WTC11 (cell line): Measurements from ENCODE around the gene MCRIP2. TPM values are rescaled to one million over a fixed set of nuclear protein-coding genes. Genes with fewer than 3 reads are reported as not detected.

Source experiments
- ATAC-seq: fragments of 200-7000 bp; cut with Tn5 transposase; 2 replicates; pipeline ENCODE4 v1.10.0; 2021; ENCODE audit warnings: mild to moderate bottlenecking, moderate library complexity
- CTCF ChIA-PET: fragments of 300-600 bp; sonication (Branson Sonifier 250); formaldehyde crosslinking; loops from one replicate; lab custom pipeline; 2021; ENCODE audit warnings: antibody characterized with exemption; lab: Charles Lee
- POLR2A ChIA-PET: fragments of 350-600 bp; sonication (Branson Sonifier 250); formaldehyde crosslinking; loops from one replicate; lab custom pipeline; 2021; ENCODE audit warnings: antibody characterized with exemption; lab: Charles Lee
- DNase-seq: peaks from one replicate; pipeline ENCODE4 v3.0.0; 2021; ENCODE audit warnings: low spot score
- H3K27ac Mint-ChIP-seq: 2 replicates; pipeline ENCODE4 v1.8.0; 2021; ENCODE audit warnings: mixed read lengths
- H3K27me3 Mint-ChIP-seq: 2 replicates; pipeline ENCODE4 v1.8.0; 2021; ENCODE audit warnings: low read depth, mild to moderate bottlenecking, moderate library complexity, mixed read lengths
- H3K36me3 Mint-ChIP-seq: 2 replicates; pipeline ENCODE4 v1.8.0; 2021; ENCODE audit warnings: mixed read lengths
- H3K4me1 Mint-ChIP-seq: 2 replicates; pipeline ENCODE4 v1.8.0; 2022; ENCODE audit warnings: mixed read lengths
- H3K4me3 Mint-ChIP-seq: 2 replicates; pipeline ENCODE4 v1.8.0; 2021; ENCODE audit warnings: mild to moderate bottlenecking, moderate library complexity, mixed read lengths
- H3K9me3 Mint-ChIP-seq: 2 replicates; pipeline ENCODE4 v1.8.0; 2021; ENCODE audit warnings: mixed read lengths
- FOXP1 ChIP-seq: sonication (generic); formaldehyde crosslinking; IDR thresholded peaks from 2 replicates; pipeline ENCODE4 v1.8.0; 2022; ENCODE audit warnings: missing genetic modification reagents, mild to moderate bottlenecking, moderate library complexity, borderline replicate concordance
- IRF2 ChIP-seq: sonication (generic); formaldehyde crosslinking; IDR thresholded peaks from 2 replicates; pipeline ENCODE4 v1.8.0; 2022; ENCODE audit warnings: low read depth, missing genetic modification reagents, borderline replicate concordance
- KAT7 ChIP-seq: sonication (generic); formaldehyde crosslinking; IDR thresholded peaks from 2 replicates; pipeline ENCODE4 v1.8.1; 2023; ENCODE audit warnings: missing genetic modification reagents, mild to moderate bottlenecking, borderline replicate concordance
- MYBL2 ChIP-seq: sonication (generic); formaldehyde crosslinking; IDR thresholded peaks from 2 replicates; pipeline ENCODE4 v1.8.1; 2023; ENCODE audit warnings: mild to moderate bottlenecking, moderate library complexity, missing genetic modification reagents
- NFATC4 ChIP-seq: fragments of 250-450 bp; sonication (Bioruptor Pico); IDR thresholded peaks from 2 replicates; pipeline ENCODE4 v1.9.0; 2021; ENCODE audit warnings: mild to moderate bottlenecking
- SOX15 ChIP-seq: fragments of 250-450 bp; sonication (Bioruptor Pico); IDR thresholded peaks from 2 replicates; pipeline ENCODE4 v1.9.0; 2021; ENCODE audit warnings: mild to moderate bottlenecking
- SP1 ChIP-seq: sonication (generic); formaldehyde crosslinking; conservative IDR thresholded peaks from 2 replicates; pipeline ENCODE4 v1.8.1; 2022; ENCODE audit warnings: missing genetic modification reagents
- TCF7 ChIP-seq: sonication (generic); formaldehyde crosslinking; IDR thresholded peaks from 2 replicates; pipeline ENCODE4 v1.8.0; 2022; ENCODE audit warnings: mild to moderate bottlenecking, low read depth, missing genetic modification reagents, moderate library complexity
- ZNF138 ChIP-seq: sonication (generic); formaldehyde crosslinking; conservative IDR thresholded peaks from 2 replicates; pipeline ENCODE4 v1.8.1; 2022; ENCODE audit warnings: mild to moderate bottlenecking, moderate library complexity, missing genetic modification reagents
- ZNF263 ChIP-seq: sonication (generic); formaldehyde crosslinking; IDR thresholded peaks from 2 replicates; pipeline ENCODE4 v1.8.1; 2022; ENCODE audit warnings: low read depth, mild to moderate bottlenecking, moderate library complexity, missing genetic modification reagents
- ZNF416 ChIP-seq: fragments of 250-450 bp; sonication (Bioruptor Pico); IDR thresholded peaks from 2 replicates; pipeline ENCODE4 v1.9.0; 2021; ENCODE audit warnings: mild to moderate bottlenecking, inconsistent platforms
- ZNF423 ChIP-seq: fragments of 250-450 bp; sonication (Bioruptor Pico); IDR thresholded peaks from 2 replicates; pipeline ENCODE4 v2.1.2; 2022; ENCODE audit warnings: mild to moderate bottlenecking, moderate library complexity
- ZNF671 ChIP-seq: fragments of 250-450 bp; sonication (Bioruptor Pico); IDR thresholded peaks from 2 replicates; pipeline ENCODE4 v1.8.0; 2021; ENCODE audit warnings: mild to moderate bottlenecking
- total RNA-seq: library from RNA; stranded (reverse); gene quantifications from 3 replicates; pipeline ENCODE4 v1.2.3, GENCODE V29; 2021
- TF ChIP-seq, protein P1 (sequence below): sonication (generic); formaldehyde crosslinking; IDR thresholded peaks from 2 replicates; pipeline ENCODE4 v1.8.1; 2023; ENCODE audit warnings: mild to moderate bottlenecking, moderate library complexity, missing genetic modification reagents
- TF ChIP-seq, protein P2 (sequence below): sonication (generic); formaldehyde crosslinking; IDR thresholded peaks from 2 replicates; pipeline ENCODE4 v1.8.0; 2023; ENCODE audit warnings: missing genetic modification reagents
- TF ChIP-seq, protein P3 (sequence below): fragments of 250-450 bp; sonication (Bioruptor Pico); IDR thresholded peaks from 2 replicates; pipeline ENCODE4 v1.8.0; 2021; ENCODE audit warnings: mild to moderate bottlenecking
- TF ChIP-seq, protein P4 (sequence below): sonication (generic); formaldehyde crosslinking; conservative IDR thresholded peaks from 2 replicates; pipeline ENCODE4 v1.8.1; 2023; ENCODE audit warnings: mild to moderate bottlenecking, low read depth, missing genetic modification reagents, moderate library complexity

Gene MCRIP2
- total RNA-seq, 1 experiment from 2014 or later = 63.3 TPM

DNA sequence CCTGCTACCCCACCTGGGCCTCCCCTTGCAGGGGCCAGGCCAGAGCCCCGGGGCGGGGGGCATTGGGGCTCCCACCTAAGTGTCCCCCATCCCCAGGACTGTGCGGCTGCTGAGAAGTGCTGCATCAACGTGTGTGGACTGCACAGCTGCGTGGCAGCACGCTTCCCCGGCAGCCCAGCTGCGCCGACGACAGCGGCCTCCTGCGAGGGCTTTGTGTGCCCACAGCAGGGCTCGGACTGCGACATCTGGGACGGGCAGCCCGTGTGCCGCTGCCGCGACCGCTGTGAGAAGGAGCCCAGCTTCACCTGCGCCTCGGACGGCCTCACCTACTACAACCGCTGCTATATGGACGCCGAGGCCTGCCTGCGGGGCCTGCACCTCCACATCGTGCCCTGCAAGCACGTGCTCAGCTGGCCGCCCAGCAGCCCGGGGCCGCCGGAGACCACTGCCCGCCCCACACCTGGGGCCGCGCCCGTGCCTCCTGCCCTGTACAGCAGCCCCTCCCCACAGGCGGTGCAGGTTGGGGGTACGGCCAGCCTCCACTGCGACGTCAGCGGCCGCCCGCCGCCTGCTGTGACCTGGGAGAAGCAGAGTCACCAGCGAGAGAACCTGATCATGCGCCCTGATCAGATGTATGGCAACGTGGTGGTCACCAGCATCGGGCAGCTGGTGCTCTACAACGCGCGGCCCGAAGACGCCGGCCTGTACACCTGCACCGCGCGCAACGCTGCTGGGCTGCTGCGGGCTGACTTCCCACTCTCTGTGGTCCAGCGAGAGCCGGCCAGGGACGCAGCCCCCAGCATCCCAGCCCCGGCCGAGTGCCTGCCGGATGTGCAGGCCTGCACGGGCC lies 8.9 kb upstream of the MCRIP2 start:
- no peak overlapping the region for H3K4me3 Mint-ChIP-seq
- no peaks in the 10 kb centered on the region for H3K9me3 Mint-ChIP-seq
- H3K4me1 Mint-ChIP-seq = peaks cover 22% of the 10 kb centered on the region
- H3K36me3 Mint-ChIP-seq = no peaks in the 10 kb centered on the region
- peaks cover 4% of the 10 kb centered on the region; the same call in 1 of the 2 replicates for H3K27me3 Mint-ChIP-seq
- CTCF ChIA-PET = no interaction called here
- H3K27ac Mint-ChIP-seq = no peak overlapping the region
- TF ChIP-seq ZNF671 = no peak
- TF ChIP-seq, protein P1, sequence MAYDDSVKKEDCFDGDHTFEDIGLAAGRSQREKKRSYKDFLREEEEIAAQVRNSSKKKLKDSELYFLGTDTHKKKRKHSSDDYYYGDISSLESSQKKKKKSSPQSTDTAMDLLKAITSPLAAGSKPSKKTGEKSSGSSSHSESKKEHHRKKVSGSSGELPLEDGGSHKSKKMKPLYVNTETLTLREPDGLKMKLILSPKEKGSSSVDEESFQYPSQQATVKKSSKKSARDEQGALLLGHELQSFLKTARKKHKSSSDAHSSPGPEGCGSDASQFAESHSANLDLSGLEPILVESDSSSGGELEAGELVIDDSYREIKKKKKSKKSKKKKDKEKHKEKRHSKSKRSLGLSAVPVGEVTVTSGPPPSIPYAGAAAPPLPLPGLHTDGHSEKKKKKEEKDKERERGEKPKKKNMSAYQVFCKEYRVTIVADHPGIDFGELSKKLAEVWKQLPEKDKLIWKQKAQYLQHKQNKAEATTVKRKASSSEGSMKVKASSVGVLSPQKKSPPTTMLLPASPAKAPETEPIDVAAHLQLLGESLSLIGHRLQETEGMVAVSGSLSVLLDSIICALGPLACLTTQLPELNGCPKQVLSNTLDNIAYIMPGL (CRISPR knock-in tag) = 0 out of 2 replicates have a peak, but pooled peaks have one; percentile 24
- 0 out of 2 replicates have a peak, but pooled peaks have one; percentile 23 for TF ChIP-seq ZNF263
- TF ChIP-seq, all 79 proteins: peak for 2
- DNase-seq (no peak), ATAC-seq (no peak)
- POLR2A ChIA-PET = no interaction called here

DNA sequence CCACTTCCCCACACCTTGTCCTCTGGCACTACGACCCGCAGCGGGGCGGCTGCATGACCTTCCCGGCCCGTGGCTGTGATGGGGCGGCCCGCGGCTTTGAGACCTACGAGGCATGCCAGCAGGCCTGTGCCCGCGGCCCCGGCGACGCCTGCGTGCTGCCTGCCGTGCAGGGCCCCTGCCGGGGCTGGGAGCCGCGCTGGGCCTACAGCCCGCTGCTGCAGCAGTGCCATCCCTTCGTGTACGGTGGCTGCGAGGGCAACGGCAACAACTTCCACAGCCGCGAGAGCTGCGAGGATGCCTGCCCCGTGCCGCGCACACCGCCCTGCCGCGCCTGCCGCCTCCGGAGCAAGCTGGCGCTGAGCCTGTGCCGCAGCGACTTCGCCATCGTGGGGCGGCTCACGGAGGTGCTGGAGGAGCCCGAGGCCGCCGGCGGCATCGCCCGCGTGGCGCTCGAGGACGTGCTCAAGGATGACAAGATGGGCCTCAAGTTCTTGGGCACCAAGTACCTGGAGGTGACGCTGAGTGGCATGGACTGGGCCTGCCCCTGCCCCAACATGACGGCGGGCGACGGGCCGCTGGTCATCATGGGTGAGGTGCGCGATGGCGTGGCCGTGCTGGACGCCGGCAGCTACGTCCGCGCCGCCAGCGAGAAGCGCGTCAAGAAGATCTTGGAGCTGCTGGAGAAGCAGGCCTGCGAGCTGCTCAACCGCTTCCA lies 8.1 kb upstream of the MCRIP2 start:
- ATAC-seq = no peak
- ChIA-PET POLR2A (no interaction called here), CTCF (interaction anchor here (0.9 kb wide), 1 partner anchor 54 kb away, joined by 3 read pairs; no protein-coding TSS in a partner anchor)
- no peak overlapping the region for H3K4me3 Mint-ChIP-seq
- TF ChIP-seq ZNF138 (CRISPR knock-in tag) (no peak), ZNF416 (CRISPR knock-in tag) (no peak), SOX15 (no peak), ZNF671 (no peak), TCF7 (CRISPR knock-in tag) (0 out of 2 replicates have a peak, but pooled peaks have one; percentile 11), MYBL2 (CRISPR knock-in tag) (no peak)
- TF ChIP-seq, protein P2, sequence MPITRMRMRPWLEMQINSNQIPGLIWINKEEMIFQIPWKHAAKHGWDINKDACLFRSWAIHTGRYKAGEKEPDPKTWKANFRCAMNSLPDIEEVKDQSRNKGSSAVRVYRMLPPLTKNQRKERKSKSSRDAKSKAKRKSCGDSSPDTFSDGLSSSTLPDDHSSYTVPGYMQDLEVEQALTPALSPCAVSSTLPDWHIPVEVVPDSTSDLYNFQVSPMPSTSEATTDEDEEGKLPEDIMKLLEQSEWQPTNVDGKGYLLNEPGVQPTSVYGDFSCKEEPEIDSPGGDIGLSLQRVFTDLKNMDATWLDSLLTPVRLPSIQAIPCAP (CRISPR knock-in tag) = no peak
- TF ChIP-seq, protein P3, sequence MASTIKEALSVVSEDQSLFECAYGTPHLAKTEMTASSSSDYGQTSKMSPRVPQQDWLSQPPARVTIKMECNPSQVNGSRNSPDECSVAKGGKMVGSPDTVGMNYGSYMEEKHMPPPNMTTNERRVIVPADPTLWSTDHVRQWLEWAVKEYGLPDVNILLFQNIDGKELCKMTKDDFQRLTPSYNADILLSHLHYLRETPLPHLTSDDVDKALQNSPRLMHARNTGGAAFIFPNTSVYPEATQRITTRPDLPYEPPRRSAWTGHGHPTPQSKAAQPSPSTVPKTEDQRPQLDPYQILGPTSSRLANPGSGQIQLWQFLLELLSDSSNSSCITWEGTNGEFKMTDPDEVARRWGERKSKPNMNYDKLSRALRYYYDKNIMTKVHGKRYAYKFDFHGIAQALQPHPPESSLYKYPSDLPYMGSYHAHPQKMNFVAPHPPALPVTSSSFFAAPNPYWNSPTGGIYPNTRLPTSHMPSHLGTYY (CRISPR knock-in tag) = no peak
- no peak overlapping the region for H3K27ac Mint-ChIP-seq
- peaks cover 27% of the 10 kb centered on the region for H3K4me1 Mint-ChIP-seq
- H3K36me3 Mint-ChIP-seq = no peaks in the 10 kb centered on the region
- peaks cover 4% of the 10 kb centered on the region; the same call in 1 of the 2 replicates for H3K27me3 Mint-ChIP-seq
- no peak for DNase-seq
- no peaks in the 10 kb centered on the region for H3K9me3 Mint-ChIP-seq

DNA sequence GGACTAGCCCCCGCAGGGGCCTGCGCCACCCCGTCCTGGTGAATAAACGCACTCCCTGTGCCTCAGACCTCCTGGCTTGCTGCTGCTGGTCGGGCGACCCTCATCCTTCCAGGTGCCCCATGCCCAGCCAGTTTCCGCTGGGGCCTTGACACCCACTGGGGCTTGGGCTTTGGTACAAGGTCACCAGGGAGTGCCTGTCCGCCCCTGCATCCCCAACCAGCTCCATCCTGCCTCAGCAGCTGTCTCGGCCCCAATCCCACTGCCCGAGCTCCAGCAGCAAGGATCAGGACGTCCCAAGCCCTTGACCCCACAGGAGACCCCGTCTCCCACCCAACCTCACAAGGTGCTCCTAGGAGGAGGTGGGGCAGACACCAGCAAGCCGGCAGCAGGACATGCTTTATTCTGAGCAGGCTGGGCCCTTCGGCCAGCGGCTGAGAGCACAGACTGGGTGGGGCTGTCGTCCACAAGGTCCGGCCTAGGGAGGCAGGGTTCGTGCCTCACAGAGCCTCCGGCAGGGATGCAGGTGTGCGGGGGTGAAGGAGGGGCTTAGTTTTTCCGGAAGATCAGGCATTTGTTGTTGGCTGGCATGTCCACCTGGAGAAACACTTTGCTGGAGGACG lies 7.5 kb upstream of the MCRIP2 start:
- ChIA-PET CTCF (interaction anchor here (0.9 kb wide), 1 partner anchor 55 kb away, joined by 3 read pairs; no protein-coding TSS in a partner anchor), POLR2A (no interaction called here)
- Mint-ChIP-seq H3K4me3 (peak overlapping the region; percentile 48), H3K27me3 (peaks cover 4% of the 10 kb centered on the region; the same call in 1 of the 2 replicates), H3K36me3 (no peaks in the 10 kb centered on the region), H3K9me3 (no peaks in the 10 kb centered on the region), H3K27ac (no peak overlapping the region), H3K4me1 (peaks cover 27% of the 10 kb centered on the region)
- DNase-seq = no peak
- ATAC-seq = no peak
- TF ChIP-seq TCF7 (CRISPR knock-in tag) = 0 out of 2 replicates have a peak, but pooled peaks have one; percentile 8
- no peak for TF ChIP-seq SP1 (CRISPR knock-in tag)

DNA sequence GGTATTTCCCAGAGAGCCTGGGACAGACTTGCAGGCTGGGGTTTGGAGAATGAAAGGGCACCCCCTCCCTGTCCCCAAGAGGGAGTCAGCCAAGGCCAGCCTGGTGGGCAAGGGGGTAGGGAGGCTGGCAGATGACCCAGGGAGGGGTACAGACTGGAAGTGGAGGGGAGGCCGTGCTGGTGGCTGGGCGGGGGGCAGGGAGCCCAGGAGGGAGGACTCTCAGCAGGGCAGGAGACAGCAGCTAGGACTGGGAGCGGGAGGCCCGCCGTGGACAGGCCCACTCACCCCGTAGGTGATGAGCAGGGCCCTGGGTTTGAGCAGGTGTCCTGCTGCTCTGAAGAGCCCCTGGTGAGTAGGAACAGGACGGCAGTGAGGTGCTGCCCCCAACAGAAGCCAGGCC lies 6.6 kb upstream of the MCRIP2 start:
- H3K4me1 Mint-ChIP-seq = peaks cover 23% of the 10 kb centered on the region
- ATAC-seq = no peak
- H3K9me3 Mint-ChIP-seq = no peaks in the 10 kb centered on the region
- no peak overlapping the region for H3K27ac Mint-ChIP-seq
- no peak for DNase-seq
- peaks cover 4% of the 10 kb centered on the region; the same call in 1 of the 2 replicates for H3K27me3 Mint-ChIP-seq
- ChIA-PET CTCF (no interaction called here), POLR2A (no interaction called here)
- peak overlapping the region; percentile 54 for H3K4me3 Mint-ChIP-seq
- H3K36me3 Mint-ChIP-seq = no peaks in the 10 kb centered on the region
- TF ChIP-seq NFATC4 (CRISPR knock-in tag) = no peak
- TF ChIP-seq ZNF671 = no peak
- TF ChIP-seq, protein P4, sequence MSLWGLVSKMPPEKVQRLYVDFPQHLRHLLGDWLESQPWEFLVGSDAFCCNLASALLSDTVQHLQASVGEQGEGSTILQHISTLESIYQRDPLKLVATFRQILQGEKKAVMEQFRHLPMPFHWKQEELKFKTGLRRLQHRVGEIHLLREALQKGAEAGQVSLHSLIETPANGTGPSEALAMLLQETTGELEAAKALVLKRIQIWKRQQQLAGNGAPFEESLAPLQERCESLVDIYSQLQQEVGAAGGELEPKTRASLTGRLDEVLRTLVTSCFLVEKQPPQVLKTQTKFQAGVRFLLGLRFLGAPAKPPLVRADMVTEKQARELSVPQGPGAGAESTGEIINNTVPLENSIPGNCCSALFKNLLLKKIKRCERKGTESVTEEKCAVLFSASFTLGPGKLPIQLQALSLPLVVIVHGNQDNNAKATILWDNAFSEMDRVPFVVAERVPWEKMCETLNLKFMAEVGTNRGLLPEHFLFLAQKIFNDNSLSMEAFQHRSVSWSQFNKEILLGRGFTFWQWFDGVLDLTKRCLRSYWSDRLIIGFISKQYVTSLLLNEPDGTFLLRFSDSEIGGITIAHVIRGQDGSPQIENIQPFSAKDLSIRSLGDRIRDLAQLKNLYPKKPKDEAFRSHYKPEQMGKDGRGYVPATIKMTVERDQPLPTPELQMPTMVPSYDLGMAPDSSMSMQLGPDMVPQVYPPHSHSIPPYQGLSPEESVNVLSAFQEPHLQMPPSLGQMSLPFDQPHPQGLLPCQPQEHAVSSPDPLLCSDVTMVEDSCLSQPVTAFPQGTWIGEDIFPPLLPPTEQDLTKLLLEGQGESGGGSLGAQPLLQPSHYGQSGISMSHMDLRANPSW (CRISPR knock-in tag) = no peak
- TF ChIP-seq KAT7 (CRISPR knock-in tag) = no peak
- TF ChIP-seq ZNF423 = no peak
- no peak for TF ChIP-seq IRF2 (CRISPR knock-in tag)
- TF ChIP-seq FOXP1 (CRISPR knock-in tag) = no peak
